A549 (cell line): ENCODE measurements around the gene OSGIN1. TPM values are rescaled to one million over a fixed set of nuclear protein-coding genes. Genes with fewer than 3 reads are reported as not detected.

Experiments
- ATAC-seq, 2 experiments: fragments of 200-7000 bp in 1 of 2; fragments of >200 bp in 1 of 2; cut with Nextera tagmentation in 1 of 2; cut with Tn5 transposase in 1 of 2; 3 replicates each; pipeline versions ENCODE4 v1.8.0 to v1.9.1; 2018 to 2020; ENCODE audit warnings: mild to moderate bottlenecking in 1 of 2, moderate library complexity in 1 of 2
- CTCF ChIA-PET: fragments of 300-600 bp; sonication (Branson Sonifier 250); formaldehyde crosslinking; extraction: SDS; loops from one replicate; lab custom pipeline; 2021; ENCODE audit warnings: antibody characterized with exemption, inconsistent platforms; lab: Yijun Ruan, JAX
- POLR2A ChIA-PET: fragments of 350-600 bp; formaldehyde crosslinking; extraction: SDS; loops from one replicate; lab custom pipeline; 2021; ENCODE audit warnings: antibody characterized with exemption, inconsistent platforms; lab: Yijun Ruan, JAX
- DNase-seq, 2 experiments: peaks; one replicate each; pipeline versions ENCODE4 v3.0.0 to v3.0.0-alpha.2; 2011 to 2016; ENCODE audit warnings: low read depth in 1 of 2, low spot score in 1 of 2
- FAIRE-seq: peaks from 2 replicates; lab custom pipeline; 2011; peaks lifted over from hg19 to GRCh38; lab: Jason Lieb, UNC
- H3K27ac ChIP-seq, 2 experiments: fragments of >200 bp; sonication (Bioruptor Twin); formaldehyde crosslinking; 3 replicates each; pipeline ENCODE4 v1.5.1; 2016 to 2017
- H3K4me1 ChIP-seq: fragments of >200 bp; sonication (Bioruptor Twin); formaldehyde crosslinking; 3 replicates; pipeline ENCODE4 v1.6.1; 2016
- H3K4me2 ChIP-seq: fragments of >200 bp; sonication (Bioruptor Twin); formaldehyde crosslinking; 3 replicates; pipeline ENCODE4 v1.6.1; 2016
- H3K4me3 ChIP-seq: fragments of >200 bp; sonication (Bioruptor Twin); formaldehyde crosslinking; 3 replicates; pipeline ENCODE4 v1.5.1; 2016
- H3K9me3 ChIP-seq: fragments of >200 bp; sonication (Bioruptor Twin); formaldehyde crosslinking; 3 replicates; pipeline ENCODE4 v1.6.1; 2016
- CBX2 ChIP-seq: fragments of 200-600 bp; sonication (generic); IDR thresholded peaks from 2 replicates; pipeline ENCODE4 v1.6.1; 2016; ENCODE audit warnings: low read depth, mild to moderate bottlenecking, borderline replicate concordance
- CEBPB ChIP-seq, 2 experiments: fragments of >200 bp in 1 of 2; sonication (Bioruptor Twin) in 1 of 2; formaldehyde crosslinking in 1 of 2; IDR thresholded peaks; 2 replicates each; pipeline ENCODE4 v1.6.1; 2012 to 2016
- CHD4 ChIP-seq: fragments of 200-600 bp; sonication (generic); IDR thresholded peaks from 2 replicates; pipeline ENCODE4 v1.6.1; 2016; ENCODE audit warnings: antibody characterized with exemption, mild to moderate bottlenecking, borderline replicate concordance
- EHF ChIP-seq: fragments of 250-450 bp; sonication (Bioruptor Pico); IDR thresholded peaks from 2 replicates; pipeline ENCODE4 v1.5.0; 2020; ENCODE audit warnings: mild to moderate bottlenecking
- EHMT2 ChIP-seq: fragments of 200-600 bp; sonication (generic); IDR thresholded peaks from 2 replicates; pipeline ENCODE4 v1.6.1; 2016; ENCODE audit warnings: antibody characterized with exemption, low read depth, mild to moderate bottlenecking, moderate library complexity
- FOSL2 ChIP-seq, 2 experiments: fragments of 450-650 bp in 1 of 2; fragments of >200 bp in 1 of 2; sonication (Bioruptor Twin) in 1 of 2; formaldehyde crosslinking; IDR thresholded peaks; 2 replicates each; pipeline versions ENCODE4 v1.5.0 to v1.6.1; 2016 to 2020; ENCODE audit warnings: mild to moderate bottlenecking in 1 of 2, moderate library complexity in 1 of 2
- HDAC2 ChIP-seq: fragments of 200-600 bp; sonication (generic); IDR thresholded peaks from 2 replicates; pipeline ENCODE4 v1.6.1; 2016
- HOXA7 ChIP-seq: fragments of 250-450 bp; sonication (Bioruptor Pico); IDR thresholded peaks from 2 replicates; pipeline ENCODE4 v1.5.0; 2020; ENCODE audit warnings: mild to moderate bottlenecking, moderate library complexity
- HOXB13 ChIP-seq: fragments of 250-450 bp; sonication (Bioruptor Pico); IDR thresholded peaks from 2 replicates; pipeline ENCODE4 v1.5.0; 2020; ENCODE audit warnings: low read depth, mild to moderate bottlenecking, moderate library complexity
- HOXB5 ChIP-seq: fragments of 250-450 bp; sonication (Bioruptor Pico); IDR thresholded peaks from 2 replicates; pipeline ENCODE4 v1.5.0; 2020; ENCODE audit warnings: mild to moderate bottlenecking, moderate library complexity
- JUN ChIP-seq, 2 experiments: fragments of >200 bp; sonication (Bioruptor Twin); formaldehyde crosslinking; IDR thresholded peaks; 2 replicates in 1 of 2; 3 replicates in 1 of 2; pipeline ENCODE4 v1.6.1; 2016 to 2017
- KDM5A ChIP-seq: fragments of 200-600 bp; sonication (generic); IDR thresholded peaks from 2 replicates; pipeline ENCODE4 v1.6.1; 2016; ENCODE audit warnings: antibody characterized with exemption, mild to moderate bottlenecking
- MAX ChIP-seq: IDR thresholded peaks from 2 replicates; pipeline ENCODE4 v1.6.1; 2012
- NR3C1 ChIP-seq: fragments of >200 bp; sonication (Bioruptor Twin); formaldehyde crosslinking; IDR thresholded peaks from 3 replicates; pipeline ENCODE4 v1.6.1; 2017
- RCOR1 ChIP-seq: fragments of 150-350 bp; IDR thresholded peaks from 2 replicates; pipeline ENCODE4 v1.6.1; 2014; ENCODE audit warnings: antibody characterized with exemption, low read length, low read depth
- RFX5 ChIP-seq: fragments of 450-650 bp; IDR thresholded peaks from 2 replicates; pipeline ENCODE4 v1.7.1; 2014; ENCODE audit warnings: antibody characterized with exemption, mild to moderate bottlenecking, moderate library complexity
- RNF2 ChIP-seq: fragments of 200-600 bp; sonication (generic); IDR thresholded peaks from 2 replicates; pipeline ENCODE4 v1.6.1; 2016; ENCODE audit warnings: low read depth, mild to moderate bottlenecking, antibody characterized with exemption, moderate library complexity, borderline replicate concordance
- SMC3 ChIP-seq: fragments of >200 bp; sonication (Bioruptor Twin); formaldehyde crosslinking; IDR thresholded peaks from 3 replicates; pipeline ENCODE4 v1.6.1; 2018; ENCODE audit warnings: inconsistent platforms
- SREBF2 ChIP-seq: fragments of 450-650 bp; IDR thresholded peaks from 2 replicates; pipeline ENCODE4 v1.6.1; 2014; ENCODE audit warnings: mild to moderate bottlenecking, moderate library complexity
- TP53 ChIP-seq: fragments of 250-450 bp; sonication (Bioruptor Pico); IDR thresholded peaks from 2 replicates; pipeline ENCODE4 v1.5.0; 2021; ENCODE audit warnings: mild to moderate bottlenecking, moderate library complexity
- USF2 ChIP-seq: fragments of 450-650 bp; IDR thresholded peaks from 2 replicates; pipeline ENCODE4 v1.6.1; 2014; ENCODE audit warnings: antibody characterized with exemption
- WGBS: methylation state at CpG from one replicate; pipeline ENCODE4 v1.1.6; 2017; ENCODE audit errors: missing lambda C conversion rate; 5-methylcytosine and 5-hydroxymethylcytosine counted together
- polyA plus RNA-seq, 4 experiments: library from polyadenylated mRNA; depleted of rRNA in 3 of 4; stranded (reverse); fragments of >200 nt; fragmentation: RNase III in 1 of 4; extraction: RNeasy Plus Mini Kit Qiagen cat#74134 plus additional on column Dnase treatment in 1 of 4; gene quantifications; 2 replicates in 3 of 4; 3 replicates in 1 of 4; pipeline ENCODE4 v1.2.3, GENCODE V29; 2011 to 2017
- TF ChIP-seq, protein P1 (sequence below): IDR thresholded peaks from 2 replicates; pipeline ENCODE4 v1.6.1; 2012; ENCODE audit warnings: low read depth, borderline replicate concordance
- TF ChIP-seq, protein P2 (sequence below): IDR thresholded peaks from 2 replicates; pipeline ENCODE4 v1.6.1; 2012

The OSGIN1 gene
- polyA plus RNA-seq, 2 of the 4 experiments (the other 2 are of a cell fraction) = 25.9 to 37.6 TPM

- H3K4me2 ChIP-seq = peak overlapping the region; percentile 5; the same call in 2 of the 3 replicates
- peak overlapping the region; percentile 45 to 87; a peak in 5 of 6 replicates for H3K27ac ChIP-seq
- no peak overlapping the region for H3K4me3 ChIP-seq
- WGBS = 80% methylated on average over 8 of the region's 8 CpGs
- ATAC-seq (peak; percentile 54 to 72), DNase-seq (peak; percentile 71 to 75)
- ChIA-PET CTCF (interaction anchor here (1.1 to 2.6 kb wide), 7 partner anchors 12 to 91 kb away, joined by 3 to 9 read pairs (median 3); no protein-coding TSS in a partner anchor), POLR2A (no interaction called here)
- H3K4me1 ChIP-seq = peaks cover 19% of the 10 kb centered on the region
- TF ChIP-seq KDM5A (no peak), FOSL2 (IDR thresholded peaks at IDR 0.05) (no peak), FOSL2 (CRISPR knock-in tag; IDR thresholded peaks at IDR 0.05) (peak; percentile 67), EHF (CRISPR knock-in tag) (no peak), MAX (peak; percentile 51), RCOR1 (no peak), CEBPB (IDR thresholded peaks at IDR 0.05) (peak; percentile 93), JUN (IDR thresholded peaks at IDR 0.05) (0 out of 5 replicates have a peak, but pooled peaks of 1 of the 2 experiments have one; percentile 36)
- TF ChIP-seq, protein P1, sequence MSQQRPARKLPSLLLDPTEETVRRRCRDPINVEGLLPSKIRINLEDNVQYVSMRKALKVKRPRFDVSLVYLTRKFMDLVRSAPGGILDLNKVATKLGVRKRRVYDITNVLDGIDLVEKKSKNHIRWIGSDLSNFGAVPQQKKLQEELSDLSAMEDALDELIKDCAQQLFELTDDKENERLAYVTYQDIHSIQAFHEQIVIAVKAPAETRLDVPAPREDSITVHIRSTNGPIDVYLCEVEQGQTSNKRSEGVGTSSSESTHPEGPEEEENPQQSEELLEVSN = no peak
- TF ChIP-seq, all 56 proteins: peak for 4
- H3K9me3 ChIP-seq = no peaks in the 10 kb centered on the region
- FAIRE-seq = no peak
Measured at GRCh38 chr16:83994087-83994486, 41.0 kb downstream of the OSGIN1 start.

GRCh38 chr16:83994703-83995102 lies 41.7 kb downstream of the OSGIN1 start:
- Histone ChIP-seq H3K4me1 (peaks cover 19% of the 10 kb centered on the region), H3K9me3 (no peaks in the 10 kb centered on the region), H3K4me3 (no peak overlapping the region), H3K4me2 (no peak overlapping the region), H3K27ac (peak overlapping the region; percentile 45 to 87; a peak in 4 of 6 replicates)
- WGBS = 85% methylated on average over 11 of the region's 13 CpGs
- TF ChIP-seq HOXA7 (CRISPR knock-in tag) = no peak
- TF ChIP-seq TP53 = no peak
- no peak for TF ChIP-seq NR3C1
- TF ChIP-seq, protein P2, sequence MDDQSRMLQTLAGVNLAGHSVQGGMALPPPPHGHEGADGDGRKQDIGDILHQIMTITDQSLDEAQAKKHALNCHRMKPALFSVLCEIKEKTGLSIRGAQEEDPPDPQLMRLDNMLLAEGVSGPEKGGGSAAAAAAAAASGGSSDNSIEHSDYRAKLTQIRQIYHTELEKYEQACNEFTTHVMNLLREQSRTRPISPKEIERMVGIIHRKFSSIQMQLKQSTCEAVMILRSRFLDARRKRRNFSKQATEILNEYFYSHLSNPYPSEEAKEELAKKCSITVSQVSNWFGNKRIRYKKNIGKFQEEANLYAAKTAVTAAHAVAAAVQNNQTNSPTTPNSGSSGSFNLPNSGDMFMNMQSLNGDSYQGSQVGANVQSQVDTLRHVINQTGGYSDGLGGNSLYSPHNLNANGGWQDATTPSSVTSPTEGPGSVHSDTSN = no peak
- no peak for TF ChIP-seq RCOR1
- no peak for TF ChIP-seq USF2
- TF ChIP-seq SMC3 = no peak
- TF ChIP-seq EHMT2 = no peak
- no peak for TF ChIP-seq HDAC2
- TF ChIP-seq RNF2 = no peak
- POLR2A ChIA-PET = no interaction called here
- no peak for ATAC-seq
- no peak for FAIRE-seq
- CTCF ChIA-PET = interaction anchor here (1.0 to 2.6 kb wide), 10 partner anchors 11 to 90 kb away, joined by 3 to 9 read pairs (median 4); partner anchors contain the start of gene OSGIN1
- no peak for DNase-seq

DNA sequence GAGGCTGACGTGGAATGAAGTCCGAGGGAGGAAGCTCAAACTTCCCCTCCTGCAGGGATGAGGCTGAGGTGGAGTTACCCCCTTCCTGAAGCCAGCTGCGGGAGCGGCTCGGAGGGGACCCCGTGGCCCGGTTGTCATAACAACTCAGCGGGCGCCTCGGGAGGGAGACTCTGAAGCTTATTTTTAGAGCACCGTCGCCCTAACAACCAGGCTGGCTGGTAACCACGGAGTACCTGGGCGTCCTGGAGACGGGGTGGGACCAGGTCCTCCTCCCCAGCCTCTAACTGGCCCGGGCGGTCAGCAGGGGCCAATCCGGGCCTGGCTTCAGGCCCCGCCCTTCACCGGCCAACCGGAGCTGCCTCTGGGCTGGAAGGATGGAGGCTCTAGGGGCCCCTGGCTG lies 42.7 kb downstream of the OSGIN1 start:
- Histone ChIP-seq H3K4me2 (no peak overlapping the region), H3K9me3 (no peaks in the 10 kb centered on the region), H3K4me3 (no peak overlapping the region), H3K27ac (no peak overlapping the region), H3K4me1 (peaks cover 19% of the 10 kb centered on the region)
- POLR2A ChIA-PET = no interaction called here
- CTCF ChIA-PET = interaction anchor here (0.9 to 2.6 kb wide), 9 partner anchors 9 to 489 kb away, joined by 3 to 9 read pairs (median 5); partner anchors contain the start of gene OSGIN1
- FAIRE-seq (no peak), DNase-seq (no peak), ATAC-seq (peak in 1 of 2 experiments; percentile 37; a peak in 3 of 6 replicates)
- 90% methylated on average over 15 of the region's 21 CpGs for WGBS
- no peak for TF ChIP-seq RCOR1
- no peak for TF ChIP-seq HOXB5
- no peak for TF ChIP-seq CBX2
- no peak for TF ChIP-seq CHD4
- no peak for TF ChIP-seq HDAC2
- no peak for TF ChIP-seq SREBF2
- TF ChIP-seq HOXA7 (CRISPR knock-in tag) = no peak
- TF ChIP-seq HOXB13 (CRISPR knock-in tag) = no peak
- TF ChIP-seq RFX5 = no peak
